ENCODE data around the gene SEPTIN3.

- TF ChIP-seq, protein P1, sequence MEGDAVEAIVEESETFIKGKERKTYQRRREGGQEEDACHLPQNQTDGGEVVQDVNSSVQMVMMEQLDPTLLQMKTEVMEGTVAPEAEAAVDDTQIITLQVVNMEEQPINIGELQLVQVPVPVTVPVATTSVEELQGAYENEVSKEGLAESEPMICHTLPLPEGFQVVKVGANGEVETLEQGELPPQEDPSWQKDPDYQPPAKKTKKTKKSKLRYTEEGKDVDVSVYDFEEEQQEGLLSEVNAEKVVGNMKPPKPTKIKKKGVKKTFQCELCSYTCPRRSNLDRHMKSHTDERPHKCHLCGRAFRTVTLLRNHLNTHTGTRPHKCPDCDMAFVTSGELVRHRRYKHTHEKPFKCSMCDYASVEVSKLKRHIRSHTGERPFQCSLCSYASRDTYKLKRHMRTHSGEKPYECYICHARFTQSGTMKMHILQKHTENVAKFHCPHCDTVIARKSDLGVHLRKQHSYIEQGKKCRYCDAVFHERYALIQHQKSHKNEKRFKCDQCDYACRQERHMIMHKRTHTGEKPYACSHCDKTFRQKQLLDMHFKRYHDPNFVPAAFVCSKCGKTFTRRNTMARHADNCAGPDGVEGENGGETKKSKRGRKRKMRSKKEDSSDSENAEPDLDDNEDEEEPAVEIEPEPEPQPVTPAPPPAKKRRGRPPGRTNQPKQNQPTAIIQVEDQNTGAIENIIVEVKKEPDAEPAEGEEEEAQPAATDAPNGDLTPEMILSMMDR (IDR thresholded peaks at IDR 0.05; ENCODE audit: low read depth, low read length) = no peak
- no peak for TF ChIP-seq EZH2phosphoT487 (IDR thresholded peaks at IDR 0.05; ENCODE audit: low read depth)
Observed at GRCh38 chr22:41987276-41987675, 18.0 kb downstream of the SEPTIN3 start.

All from OCI-LY3 (cell line).